Mesendoderm (in vitro differentiated cells): ENCODE measurements around the gene JAG2.

ENCODE experiments used
- DNase-seq: peaks from one replicate; pipeline ENCODE4 v3.0.0; 2013
- H2AK5ac ChIP-seq: 2 replicates; pipeline ENCODE4 v1.6.1; 2013; ENCODE audit warnings: low read length, inconsistent platforms
- H2BK120ac ChIP-seq: 2 replicates; pipeline ENCODE4 v1.6.1; 2013; ENCODE audit warnings: low read depth, mild to moderate bottlenecking, low read length, moderate library complexity, mixed read lengths
- H2BK15ac ChIP-seq: replicated peaks from 2 replicates; pipeline ENCODE4 v1.6.1; 2013; ENCODE audit warnings: low read depth, mild to moderate bottlenecking, moderate library complexity
- H2BK5ac ChIP-seq: 2 replicates; pipeline ENCODE4 v1.6.1; 2013; ENCODE audit warnings: low read length, inconsistent platforms
- H3K18ac ChIP-seq: 2 replicates; pipeline ENCODE4 v1.6.1; 2013; ENCODE audit warnings: mild to moderate bottlenecking, low read length, mixed read lengths
- H3K23ac ChIP-seq: one replicate; pipeline ENCODE4 v1.6.1; 2013; ENCODE audit warnings: low read length
- H3K27ac ChIP-seq: 2 replicates; pipeline ENCODE4 v1.5.1; 2013; ENCODE audit warnings: low read depth, mild to moderate bottlenecking, inconsistent platforms, low read length, moderate library complexity
- H3K27me3 ChIP-seq: 2 replicates; pipeline ENCODE4 v1.6.1; 2013; ENCODE audit warnings: low read length, control low read depth, mild to moderate bottlenecking, inconsistent platforms; ENCODE audit not compliant: insufficient read depth, poor library complexity
- H3K36me3 ChIP-seq: 2 replicates; pipeline ENCODE4 v1.6.1; 2013; ENCODE audit warnings: low read length, inconsistent platforms; ENCODE audit not compliant: control insufficient read depth, insufficient read depth
- H3K4ac ChIP-seq: one replicate; pipeline ENCODE4 v1.6.1; 2013; ENCODE audit warnings: low read depth, mild to moderate bottlenecking, low read length, moderate library complexity
- H3K4me1 ChIP-seq: 2 replicates; pipeline ENCODE4 v1.6.1; 2013; ENCODE audit warnings: low read depth, low read length, inconsistent platforms; ENCODE audit not compliant: control insufficient read depth
- H3K4me2 ChIP-seq: 2 replicates; pipeline ENCODE4 v1.6.1; 2013; ENCODE audit warnings: low read length
- H3K4me3 ChIP-seq: 2 replicates; pipeline ENCODE4 v1.5.1; 2013; ENCODE audit warnings: mild to moderate bottlenecking, low read length
- H3K56ac ChIP-seq: one replicate; pipeline ENCODE4 v1.6.1; 2013; ENCODE audit warnings: low read length
- H3K79me1 ChIP-seq: 2 replicates; pipeline ENCODE4 v1.6.1; 2013; ENCODE audit warnings: low read length, inconsistent platforms
- H3K79me2 ChIP-seq: 2 replicates; pipeline ENCODE4 v1.6.1; 2013; ENCODE audit warnings: mild to moderate bottlenecking, low read length; ENCODE audit not compliant: control insufficient read depth, insufficient read depth
- H3K9ac ChIP-seq: 2 replicates; pipeline ENCODE4 v1.6.1; 2013; ENCODE audit warnings: low read length, inconsistent platforms
- H4K5ac ChIP-seq: one replicate; pipeline ENCODE4 v1.6.1; 2013; ENCODE audit warnings: low read length
- H4K8ac ChIP-seq: one replicate; pipeline ENCODE4 v1.6.1; 2013; ENCODE audit warnings: low read depth, mild to moderate bottlenecking, control low read depth, low read length, moderate library complexity
- WGBS: extraction: QIAGEN DNeasy Blood & Tissue Kit; methylation state at CpG from one replicate; pipeline ENCODE4 v1.1.7; 2013; ENCODE audit warnings: low lambda C conversion rate, missing lambda C conversion rate; ENCODE audit not compliant: insufficient coverage; ENCODE audit errors: extremely low coverage; 5-methylcytosine and 5-hydroxymethylcytosine counted together

JAG2 gene

GRCh38 chr14:105138551-105139111, 29.9 kb downstream of the JAG2 start:
- WGBS, result no CpG with 5 or more reads among the region's 15 CpGs
- Histone ChIP-seq H3K79me2 (no peaks in the 10 kb centered on the region), H3K4me3 (no peak overlapping the region), H3K18ac (no peak overlapping the region), H3K36me3 (no peaks in the 10 kb centered on the region), H2AK5ac (no peak overlapping the region), H4K5ac (no peak overlapping the region), H3K4me1 (no peaks in the 10 kb centered on the region), H3K79me1 (no peaks in the 10 kb centered on the region), H3K4me2 (no peak overlapping the region), H3K27me3 (no peaks in the 10 kb centered on the region), H2BK15ac (no peak overlapping the region), H3K4ac (no peak overlapping the region), H3K23ac (no peak overlapping the region), H3K56ac (no peak overlapping the region), H3K9ac (no peak overlapping the region), H4K8ac (no peak overlapping the region), H2BK120ac (no peak overlapping the region), H3K27ac (no peak overlapping the region), H2BK5ac (no peak overlapping the region)
- no peak for DNase-seq

- no peak overlapping the region for H4K8ac ChIP-seq
- H3K79me2 ChIP-seq, result no peaks in the 10 kb centered on the region
- no peak overlapping the region for H4K5ac ChIP-seq
- no peak overlapping the region for H2BK120ac ChIP-seq
- no peak for DNase-seq
- H3K4me1 ChIP-seq, result no peaks in the 10 kb centered on the region
- no peak overlapping the region for H3K4me2 ChIP-seq
- H3K9ac ChIP-seq, result no peak overlapping the region
- H3K27me3 ChIP-seq, result no peaks in the 10 kb centered on the region
- no peak overlapping the region for H2AK5ac ChIP-seq
- no peak overlapping the region for H2BK15ac ChIP-seq
- no peak overlapping the region for H3K23ac ChIP-seq
- no peak overlapping the region for H3K56ac ChIP-seq
- no peak overlapping the region for H3K27ac ChIP-seq
- WGBS, result no CpG with 5 or more reads among the region's 19 CpGs
- H3K79me1 ChIP-seq, result no peaks in the 10 kb centered on the region
- no peak overlapping the region for H3K4ac ChIP-seq
- H2BK5ac ChIP-seq, result no peak overlapping the region
- H3K18ac ChIP-seq, result no peak overlapping the region
- H3K36me3 ChIP-seq, result no peaks in the 10 kb centered on the region
- no peak overlapping the region for H3K4me3 ChIP-seq
Observed at GRCh38 chr14:105138021-105138541, 30.5 kb downstream of the JAG2 start.

- H2BK5ac ChIP-seq, result no peak overlapping the region
- H3K27ac ChIP-seq, result no peak overlapping the region
- H4K8ac ChIP-seq, result no peak overlapping the region
- H3K4me2 ChIP-seq, result no peak overlapping the region
- no peak overlapping the region for H3K4ac ChIP-seq
- WGBS, result no CpG with 5 or more reads among the region's 14 CpGs
- no peaks in the 10 kb centered on the region for H3K79me2 ChIP-seq
- no peaks in the 10 kb centered on the region for H3K79me1 ChIP-seq
- no peak overlapping the region for H2BK120ac ChIP-seq
- no peak overlapping the region for H2AK5ac ChIP-seq
- no peak for DNase-seq
- no peaks in the 10 kb centered on the region for H3K36me3 ChIP-seq
- no peak overlapping the region for H4K5ac ChIP-seq
- no peak overlapping the region for H3K4me3 ChIP-seq
- no peak overlapping the region for H3K23ac ChIP-seq
- no peak overlapping the region for H3K18ac ChIP-seq
- no peak overlapping the region for H2BK15ac ChIP-seq
- H3K56ac ChIP-seq, result no peak overlapping the region
- no peaks in the 10 kb centered on the region for H3K27me3 ChIP-seq
- H3K4me1 ChIP-seq, result no peaks in the 10 kb centered on the region
- H3K9ac ChIP-seq, result no peak overlapping the region
Observed at GRCh38 chr14:105137481-105138020, 31.0 kb downstream of the JAG2 start.

- no peaks in the 10 kb centered on the region for H3K79me1 ChIP-seq
- H2BK15ac ChIP-seq, result no peak overlapping the region
- no peak overlapping the region for H3K4me3 ChIP-seq
- H3K4me2 ChIP-seq, result no peak overlapping the region
- WGBS, result no CpG with 5 or more reads among the region's 50 CpGs
- H3K27me3 ChIP-seq, result no peaks in the 10 kb centered on the region
- H2BK120ac ChIP-seq, result no peak overlapping the region
- no peak overlapping the region for H4K5ac ChIP-seq
- no peak overlapping the region for H3K9ac ChIP-seq
- H3K56ac ChIP-seq, result no peak overlapping the region
- no peak overlapping the region for H3K27ac ChIP-seq
- H2AK5ac ChIP-seq, result no peak overlapping the region
- H3K4me1 ChIP-seq, result no peaks in the 10 kb centered on the region
- H3K79me2 ChIP-seq, result no peaks in the 10 kb centered on the region
- H3K23ac ChIP-seq, result no peak overlapping the region
- DNase-seq, result no peak
- H4K8ac ChIP-seq, result no peak overlapping the region
- no peaks in the 10 kb centered on the region for H3K36me3 ChIP-seq
- no peak overlapping the region for H3K18ac ChIP-seq
- no peak overlapping the region for H2BK5ac ChIP-seq
- H3K4ac ChIP-seq, result no peak overlapping the region
Observed at GRCh38 chr14:105136401-105137322, 31.9 kb downstream of the JAG2 start.

GRCh38 chr14:105135700-105136395, 32.7 kb downstream of the JAG2 start:
- Histone ChIP-seq H3K56ac (no peak overlapping the region), H3K9ac (no peak overlapping the region), H3K36me3 (no peaks in the 10 kb centered on the region), H3K4me2 (no peak overlapping the region), H2BK5ac (no peak overlapping the region), H2BK15ac (no peak overlapping the region), H3K79me1 (no peaks in the 10 kb centered on the region), H2AK5ac (no peak overlapping the region), H4K5ac (no peak overlapping the region), H3K23ac (no peak overlapping the region), H3K27me3 (no peaks in the 10 kb centered on the region), H3K4me1 (no peaks in the 10 kb centered on the region), H3K4me3 (no peak overlapping the region), H3K4ac (no peak overlapping the region), H3K27ac (no peak overlapping the region), H3K18ac (no peak overlapping the region), H4K8ac (no peak overlapping the region), H2BK120ac (no peak overlapping the region), H3K79me2 (no peaks in the 10 kb centered on the region)
- no CpG with 5 or more reads among the region's 14 CpGs for WGBS
- DNase-seq, result no peak
